Hypothalamus (tissue), 51 donors: ENCODE measurements around the gene ABCA4.
"Not testable (repeated sequence)": the region's sequence is repeated elsewhere in the genome, so short reads cannot be mapped to it uniquely, and the experiment has no call there.

Experiments used
- DNase-seq, 51 donors: peaks; one replicate each; lab custom pipeline; 2025; lab: John Stamatoyannopoulos, UW

ABCA4 gene

GRCh38 chr1:93960641-93961147 lies 160.3 kb downstream of the ABCA4 start:
- DNase-seq, result no peak

- no peak for DNase-seq
Observed at GRCh38 chr1:93959413-93959812, 161.5 kb downstream of the ABCA4 start.

DNA sequence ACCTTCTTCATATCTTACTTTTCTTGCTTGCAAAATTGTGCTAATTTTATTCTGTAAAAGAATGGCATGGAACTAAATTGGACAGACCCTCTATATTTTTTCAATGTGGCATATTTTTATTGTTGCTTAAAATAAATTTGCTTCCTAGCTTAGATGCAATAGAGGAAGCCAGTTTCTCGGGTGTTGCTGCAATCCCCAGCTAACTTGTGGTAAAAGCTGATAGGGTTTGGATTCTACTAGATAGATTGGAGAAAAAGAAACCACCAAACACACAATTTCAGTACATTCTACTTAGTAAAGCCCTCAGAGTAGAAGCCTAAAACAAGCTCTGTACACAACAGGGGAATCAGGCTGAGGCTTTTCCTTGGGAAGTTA lies 162.2 kb downstream of the ABCA4 start:
- no peak for DNase-seq

GRCh38 chr1:93958032-93958725 lies 162.8 kb downstream of the ABCA4 start:
- DNase-seq, result no peak

DNA sequence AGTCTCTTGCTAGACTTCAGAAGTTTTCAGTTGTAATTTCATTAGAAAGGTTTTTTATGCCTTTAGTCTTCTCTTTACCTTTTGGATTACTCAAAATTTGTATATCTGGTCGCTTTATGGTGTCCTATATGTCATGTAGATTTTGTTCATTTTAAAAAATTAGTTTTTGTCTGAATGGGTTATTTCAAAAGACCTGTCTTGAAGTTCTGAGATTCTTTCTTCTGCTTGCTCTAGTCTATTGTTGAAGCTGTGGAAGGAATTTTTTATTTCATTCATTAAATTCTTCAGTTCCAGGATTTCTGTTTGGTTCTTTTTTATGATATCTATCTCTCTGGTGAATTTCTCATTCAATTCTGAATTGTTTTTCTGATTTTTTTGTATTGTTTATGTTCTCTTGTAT lies 165.2 kb downstream of the ABCA4 start:
- no peak for DNase-seq

DNA sequence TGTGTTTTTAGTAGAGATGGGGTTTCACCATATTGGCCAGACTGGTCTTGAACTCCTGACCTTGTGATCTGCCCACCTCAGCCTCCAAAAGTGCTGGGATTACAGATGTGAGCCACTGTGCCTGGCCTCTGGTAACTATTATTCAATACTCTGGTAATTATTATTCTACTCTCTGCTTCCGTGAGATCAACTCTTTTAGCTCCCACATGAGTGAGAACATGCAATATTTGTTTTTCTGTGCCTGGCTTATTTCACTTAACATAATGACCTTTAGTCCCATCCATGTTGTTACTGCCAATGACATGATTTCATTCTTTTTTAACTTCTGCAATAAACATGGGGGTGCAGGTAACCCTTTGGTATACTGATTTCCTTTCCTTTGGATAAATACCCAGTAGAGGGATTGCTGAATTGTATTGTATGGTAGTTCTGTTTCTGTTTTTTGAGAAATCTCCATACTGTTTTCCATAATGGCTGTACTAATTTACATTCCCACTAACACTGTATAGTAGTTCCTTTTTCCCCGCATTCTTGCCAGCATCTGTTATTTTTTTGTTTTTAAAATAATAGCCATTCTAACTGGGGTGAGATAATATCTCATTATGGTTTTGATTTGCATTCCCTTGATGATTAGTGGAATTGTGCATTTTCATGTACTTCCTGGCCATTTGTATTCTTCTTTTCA lies 173.8 kb downstream of the ABCA4 start:
- not testable (repeated sequence) for DNase-seq
